GM23338 (cell line): ENCODE results near the gene BEND6. TPM values are rescaled to one million over a fixed set of nuclear protein-coding genes. Genes with fewer than 3 reads are reported as not detected.

Experiments used
- ATAC-seq: fragments of 200-7000 bp; cut with Tn5 transposase; 3 replicates; pipeline ENCODE4 v1.9.1; 2020
- DNase-seq: peaks from one replicate; pipeline ENCODE4 v3.0.0-alpha.2; 2015; ENCODE audit warnings: low spot score
- H2AFZ ChIP-seq: fragments of 200-600 bp; sonication (generic); 2 replicates; pipeline ENCODE4 v1.8.0; 2016; ENCODE audit warnings: antibody characterized with exemption, mild to moderate bottlenecking, moderate library complexity
- H3F3A ChIP-seq: fragments of 200-600 bp; sonication (generic); replicated peaks from 2 replicates; pipeline ENCODE4 v1.8.0; 2017; ENCODE audit warnings: antibody characterized with exemption, mixed run types, low read depth
- H3K27ac ChIP-seq: fragments of 200-600 bp; sonication (generic); 2 replicates; pipeline ENCODE4 v1.6.1; 2016; ENCODE audit warnings: low read depth
- H3K27me3 ChIP-seq: fragments of 200-600 bp; sonication (generic); 2 replicates; pipeline ENCODE4 v1.8.0; 2016; ENCODE audit warnings: mild to moderate bottlenecking, mixed run types, moderate library complexity; ENCODE audit not compliant: insufficient read depth
- H3K36me3 ChIP-seq: fragments of 200-600 bp; sonication (generic); 2 replicates; pipeline ENCODE4 v1.8.0; 2016; ENCODE audit warnings: mild to moderate bottlenecking; ENCODE audit not compliant: insufficient read depth
- H3K4me1 ChIP-seq: fragments of 200-600 bp; sonication (generic); 2 replicates; pipeline ENCODE4 v1.8.0; 2016; ENCODE audit warnings: mild to moderate bottlenecking, moderate library complexity; ENCODE audit not compliant: insufficient read depth
- H3K4me2 ChIP-seq: fragments of 200-600 bp; sonication (generic); 2 replicates; pipeline ENCODE4 v1.7.1; 2017; ENCODE audit warnings: mixed run types
- H3K4me3 ChIP-seq: fragments of 200-600 bp; sonication (generic); 2 replicates; pipeline ENCODE4 v1.6.1; 2016; ENCODE audit warnings: mixed run types
- H3K79me2 ChIP-seq: fragments of 200-600 bp; sonication (generic); replicated peaks from 2 replicates; pipeline ENCODE4 v1.8.0; 2017; ENCODE audit warnings: mild to moderate bottlenecking; ENCODE audit not compliant: insufficient read depth
- H3K9me2 ChIP-seq: fragments of 200-600 bp; sonication (generic); 2 replicates; pipeline ENCODE4 v1.8.0; 2017; ENCODE audit not compliant: insufficient read depth
- H4K20me1 ChIP-seq: fragments of 200-600 bp; sonication (generic); replicated peaks from 2 replicates; pipeline ENCODE4 v1.8.0; 2017; ENCODE audit warnings: mild to moderate bottlenecking; ENCODE audit not compliant: insufficient read depth
- H3K27ac Mint-ChIP-seq: 2 replicates; pipeline ENCODE4 v1.8.0; 2020; ENCODE audit warnings: inconsistent platforms, mild to moderate bottlenecking, moderate library complexity, mixed read lengths
- H3K27me3 Mint-ChIP-seq: 3 replicates; pipeline ENCODE4 v1.8.0; 2022; ENCODE audit warnings: low read depth, mild to moderate bottlenecking, moderate library complexity, mixed read lengths, inconsistent platforms; ENCODE audit not compliant: insufficient read depth, poor library complexity
- H3K36me3 Mint-ChIP-seq: 3 replicates; pipeline ENCODE4 v1.8.0; 2021; ENCODE audit warnings: low read depth, mild to moderate bottlenecking, inconsistent platforms, moderate library complexity, mixed read lengths
- H3K4me1 Mint-ChIP-seq: 3 replicates; pipeline ENCODE4 v1.8.0; 2020; ENCODE audit warnings: mild to moderate bottlenecking, inconsistent platforms, mixed read lengths
- H3K4me3 Mint-ChIP-seq: 3 replicates; pipeline ENCODE4 v1.8.0; 2021; ENCODE audit warnings: moderate library complexity, mild to moderate bottlenecking, inconsistent platforms, mixed read lengths
- H3K9me3 Mint-ChIP-seq: 3 replicates; pipeline ENCODE4 v1.8.0; 2020; ENCODE audit warnings: moderate library complexity, mild to moderate bottlenecking, inconsistent platforms, mixed read lengths
- CREB1 ChIP-seq: fragments of 250-450 bp; sonication (Bioruptor Pico); IDR thresholded peaks from 2 replicates; pipeline ENCODE4 v1.5.0; 2020; ENCODE audit warnings: low read depth, mild to moderate bottlenecking, moderate library complexity
- EZH2 ChIP-seq: fragments of 200-600 bp; sonication (generic); IDR thresholded peaks from one replicate; pipeline ENCODE4 v1.8.0; 2017; ENCODE audit warnings: antibody characterized with exemption, mild to moderate bottlenecking, low read depth; ENCODE audit not compliant: unreplicated experiment
- EZH2phosphoT487 ChIP-seq: fragments of 200-600 bp; sonication (generic); IDR thresholded peaks from one replicate; pipeline ENCODE4 v1.8.1; 2018; ENCODE audit warnings: antibody characterized with exemption; ENCODE audit not compliant: unreplicated experiment
- JUNB ChIP-seq: IDR thresholded peaks from one replicate; pipeline ENCODE4 v1.6.1; 2016; ENCODE audit warnings: antibody characterized with exemption; ENCODE audit not compliant: unreplicated experiment
- NANOG ChIP-seq: IDR thresholded peaks from 2 replicates; pipeline ENCODE4 v1.6.1; 2016; ENCODE audit warnings: antibody characterized with exemption, borderline replicate concordance
- POLR2AphosphoS5 ChIP-seq: IDR thresholded peaks from 2 replicates; pipeline ENCODE4 v1.6.1; 2016; ENCODE audit warnings: antibody characterized with exemption, low read depth
- STAT1 ChIP-seq: IDR thresholded peaks from one replicate; pipeline ENCODE4 v1.6.1; 2016; ENCODE audit warnings: antibody characterized with exemption; ENCODE audit not compliant: unreplicated experiment
- ZNF114 ChIP-seq: fragments of 250-450 bp; sonication (Bioruptor Pico); IDR thresholded peaks from 2 replicates; pipeline ENCODE4 v1.5.0; 2020; ENCODE audit warnings: mild to moderate bottlenecking, moderate library complexity
- ZNF331 ChIP-seq: fragments of 250-450 bp; sonication (Bioruptor Pico); IDR thresholded peaks from 2 replicates; pipeline ENCODE4 v1.5.0; 2020; ENCODE audit warnings: low read depth, mild to moderate bottlenecking, moderate library complexity
- polyA plus RNA-seq: library from polyadenylated mRNA; unstranded; fragments of >200 nt; fragmentation: Nextera tagmentation; extraction: Ambion mirVana; gene quantifications from 2 replicates; pipeline ENCODE4 v1.2.1, GENCODE V29; 2016
- total RNA-seq: library from RNA; depleted of rRNA; stranded (reverse); fragments of >200 nt; shearing (Covaris generic); gene quantifications from 2 replicates; pipeline ENCODE4 v1.2.3, GENCODE V29; 2014
- TF ChIP-seq, protein P1 (sequence below): IDR thresholded peaks from 2 replicates; pipeline ENCODE4 v1.6.1; 2016; ENCODE audit warnings: antibody characterized with exemption
- TF ChIP-seq, protein P2 (sequence below), 2 experiments: fragments of 200-600 bp in 1 of 2; sonication (generic) in 1 of 2; conservative IDR thresholded peaks; 2 replicates each; pipeline versions ENCODE4 v1.5.1 to v1.6.1; 2016 to 2017; ENCODE audit warnings: antibody characterized with exemption in 2 of 2, low read depth in 2 of 2, mild to moderate bottlenecking in 2 of 2, moderate library complexity in 1 of 2

Gene BEND6
- total and polyA plus RNA-seq, 2 experiments from 2014 or later = 6.0 to 6.7 TPM

GRCh38 chr6:56949925-56950495 lies 4.9 kb upstream of the BEND6 start:
- no peak for ATAC-seq
- no peak overlapping the region for H3K4me2 ChIP-seq
- H3K27me3 Mint-ChIP-seq = peaks cover 17% of the 10 kb centered on the region

DNA sequence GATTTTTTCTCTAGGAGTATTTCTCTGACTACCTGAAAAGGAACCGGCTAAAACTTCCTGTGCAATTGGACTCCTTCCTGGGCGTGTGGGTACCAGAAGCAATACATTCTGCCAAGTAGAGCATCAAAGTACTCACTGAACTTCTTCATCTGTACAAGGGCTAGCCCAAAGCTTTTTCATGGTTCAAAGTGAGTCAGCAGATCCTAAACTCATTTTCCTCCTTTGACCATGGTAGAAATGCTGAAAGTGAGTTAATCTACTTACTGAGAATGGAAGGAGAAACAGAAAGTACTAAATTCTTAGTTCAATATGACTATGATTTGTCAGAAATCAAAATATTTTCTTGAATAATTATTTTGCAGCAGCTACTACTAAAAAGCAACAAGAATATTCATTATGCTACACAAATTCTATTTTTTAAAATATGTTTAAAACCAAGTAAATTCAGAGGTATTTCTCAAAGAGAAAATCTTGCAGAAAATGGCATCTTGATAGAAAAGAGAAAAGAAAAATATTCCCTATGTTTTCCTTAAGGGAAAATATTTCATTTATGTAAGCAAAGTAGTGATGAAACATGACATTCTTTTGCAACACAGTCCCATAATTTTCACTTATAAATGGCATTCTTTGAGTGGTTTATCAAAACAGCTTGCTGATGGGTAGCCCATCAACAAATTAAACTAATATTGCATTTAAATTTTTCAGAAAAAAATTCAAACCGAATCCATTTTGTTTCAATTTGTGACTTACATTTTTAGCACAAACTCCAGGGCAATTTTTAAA lies 3.7 kb upstream of the BEND6 start:
- no peaks in the 10 kb centered on the region for H3K9me3 Mint-ChIP-seq
- Histone ChIP-seq H3K27ac (no peak overlapping the region), H3K27me3 (peaks cover 19% of the 10 kb centered on the region), H3K79me2 (peaks cover 17% of the 10 kb centered on the region), H3K36me3 (no peaks in the 10 kb centered on the region), H3F3A (peaks cover 11% of the 10 kb centered on the region; the same call in 1 of the 2 replicates), H4K20me1 (peaks cover 4% of the 10 kb centered on the region), H3K4me1 (peaks cover 13% of the 10 kb centered on the region), H3K4me3 (no peak overlapping the region), H3K4me2 (no peak overlapping the region), H2AFZ (no peak overlapping the region), H3K9me2 (no peaks in the 10 kb centered on the region)
- no peak overlapping the region for H3K27ac Mint-ChIP-seq
- H3K4me3 Mint-ChIP-seq = no peak overlapping the region
- no peak for DNase-seq
- H3K4me1 Mint-ChIP-seq = peaks cover 10% of the 10 kb centered on the region; the same call in 2 of the 3 replicates
- peaks cover 17% of the 10 kb centered on the region for H3K27me3 Mint-ChIP-seq
- no peak for ATAC-seq
- peaks cover 26% of the 10 kb centered on the region; the same call in 2 of the 3 replicates for H3K36me3 Mint-ChIP-seq
- TF ChIP-seq, protein P1, sequence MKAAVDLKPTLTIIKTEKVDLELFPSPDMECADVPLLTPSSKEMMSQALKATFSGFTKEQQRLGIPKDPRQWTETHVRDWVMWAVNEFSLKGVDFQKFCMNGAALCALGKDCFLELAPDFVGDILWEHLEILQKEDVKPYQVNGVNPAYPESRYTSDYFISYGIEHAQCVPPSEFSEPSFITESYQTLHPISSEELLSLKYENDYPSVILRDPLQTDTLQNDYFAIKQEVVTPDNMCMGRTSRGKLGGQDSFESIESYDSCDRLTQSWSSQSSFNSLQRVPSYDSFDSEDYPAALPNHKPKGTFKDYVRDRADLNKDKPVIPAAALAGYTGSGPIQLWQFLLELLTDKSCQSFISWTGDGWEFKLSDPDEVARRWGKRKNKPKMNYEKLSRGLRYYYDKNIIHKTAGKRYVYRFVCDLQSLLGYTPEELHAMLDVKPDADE = no peak
- TF ChIP-seq STAT1 = no peak
- TF ChIP-seq CREB1 = no peak
- no peak for TF ChIP-seq ZNF114
- TF ChIP-seq JUNB = no peak
- TF ChIP-seq, protein P2, sequence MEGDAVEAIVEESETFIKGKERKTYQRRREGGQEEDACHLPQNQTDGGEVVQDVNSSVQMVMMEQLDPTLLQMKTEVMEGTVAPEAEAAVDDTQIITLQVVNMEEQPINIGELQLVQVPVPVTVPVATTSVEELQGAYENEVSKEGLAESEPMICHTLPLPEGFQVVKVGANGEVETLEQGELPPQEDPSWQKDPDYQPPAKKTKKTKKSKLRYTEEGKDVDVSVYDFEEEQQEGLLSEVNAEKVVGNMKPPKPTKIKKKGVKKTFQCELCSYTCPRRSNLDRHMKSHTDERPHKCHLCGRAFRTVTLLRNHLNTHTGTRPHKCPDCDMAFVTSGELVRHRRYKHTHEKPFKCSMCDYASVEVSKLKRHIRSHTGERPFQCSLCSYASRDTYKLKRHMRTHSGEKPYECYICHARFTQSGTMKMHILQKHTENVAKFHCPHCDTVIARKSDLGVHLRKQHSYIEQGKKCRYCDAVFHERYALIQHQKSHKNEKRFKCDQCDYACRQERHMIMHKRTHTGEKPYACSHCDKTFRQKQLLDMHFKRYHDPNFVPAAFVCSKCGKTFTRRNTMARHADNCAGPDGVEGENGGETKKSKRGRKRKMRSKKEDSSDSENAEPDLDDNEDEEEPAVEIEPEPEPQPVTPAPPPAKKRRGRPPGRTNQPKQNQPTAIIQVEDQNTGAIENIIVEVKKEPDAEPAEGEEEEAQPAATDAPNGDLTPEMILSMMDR (conservative IDR thresholded peaks at IDR 0.05; ENCODE audit: low read depth in 2 of 2) = no peak
- no peak for TF ChIP-seq POLR2AphosphoS5
- TF ChIP-seq EZH2 = no peak
- TF ChIP-seq NANOG = no peak
- no peak for TF ChIP-seq EZH2phosphoT487
- TF ChIP-seq ZNF331 (CRISPR knock-in tag) = no peak

More at GRCh38 chr6:56949925-56950495, 4.9 kb upstream of the BEND6 start:
- Histone ChIP-seq H3K27me3 (peaks cover 19% of the 10 kb centered on the region), H3K79me2 (peaks cover 17% of the 10 kb centered on the region), H3F3A (peaks cover 6% of the 10 kb centered on the region; the same call in 1 of the 2 replicates), H3K4me3 (no peak overlapping the region), H3K9me2 (no peaks in the 10 kb centered on the region), H2AFZ (no peak overlapping the region), H3K4me1 (peaks cover 10% of the 10 kb centered on the region), H3K27ac (no peak overlapping the region), H3K36me3 (no peaks in the 10 kb centered on the region), H4K20me1 (peaks cover 4% of the 10 kb centered on the region)
- TF ChIP-seq STAT1 (no peak), ZNF114 (no peak)
- Mint-ChIP-seq H3K4me1 (peaks cover 10% of the 10 kb centered on the region; the same call in 2 of the 3 replicates), H3K9me3 (no peaks in the 10 kb centered on the region), H3K27ac (no peak overlapping the region), H3K36me3 (peaks cover 26% of the 10 kb centered on the region; the same call in 2 of the 3 replicates), H3K4me3 (no peak overlapping the region)
- no peak for DNase-seq
